ENCODE data around the gene B3GAT1.

DNA sequence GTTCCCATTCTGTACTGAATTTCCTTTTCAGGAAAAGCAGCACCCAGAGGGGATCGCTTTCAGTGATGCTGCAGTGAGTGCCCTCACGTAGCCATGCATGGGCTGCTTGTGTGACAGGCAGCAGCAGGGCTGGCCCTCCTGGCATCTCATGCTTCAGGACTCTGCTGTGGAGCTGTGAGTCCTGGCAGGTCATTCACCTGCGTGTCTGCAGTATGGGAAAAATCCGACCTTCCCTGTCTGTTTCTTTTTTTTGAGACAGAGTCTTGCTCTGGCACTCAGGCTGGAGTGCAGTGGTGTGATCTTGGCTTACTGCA is 66.8 kb downstream of the B3GAT1 start:
- no peak for TF ChIP-seq POLR2A (IDR thresholded peaks at IDR 0.05)
- TF ChIP-seq, protein P1, sequence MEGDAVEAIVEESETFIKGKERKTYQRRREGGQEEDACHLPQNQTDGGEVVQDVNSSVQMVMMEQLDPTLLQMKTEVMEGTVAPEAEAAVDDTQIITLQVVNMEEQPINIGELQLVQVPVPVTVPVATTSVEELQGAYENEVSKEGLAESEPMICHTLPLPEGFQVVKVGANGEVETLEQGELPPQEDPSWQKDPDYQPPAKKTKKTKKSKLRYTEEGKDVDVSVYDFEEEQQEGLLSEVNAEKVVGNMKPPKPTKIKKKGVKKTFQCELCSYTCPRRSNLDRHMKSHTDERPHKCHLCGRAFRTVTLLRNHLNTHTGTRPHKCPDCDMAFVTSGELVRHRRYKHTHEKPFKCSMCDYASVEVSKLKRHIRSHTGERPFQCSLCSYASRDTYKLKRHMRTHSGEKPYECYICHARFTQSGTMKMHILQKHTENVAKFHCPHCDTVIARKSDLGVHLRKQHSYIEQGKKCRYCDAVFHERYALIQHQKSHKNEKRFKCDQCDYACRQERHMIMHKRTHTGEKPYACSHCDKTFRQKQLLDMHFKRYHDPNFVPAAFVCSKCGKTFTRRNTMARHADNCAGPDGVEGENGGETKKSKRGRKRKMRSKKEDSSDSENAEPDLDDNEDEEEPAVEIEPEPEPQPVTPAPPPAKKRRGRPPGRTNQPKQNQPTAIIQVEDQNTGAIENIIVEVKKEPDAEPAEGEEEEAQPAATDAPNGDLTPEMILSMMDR (IDR thresholded peaks at IDR 0.05): no peak
- TF ChIP-seq EP300 (IDR thresholded peaks at IDR 0.05): no peak
